ENCODE results near the gene SLIT3.

SLIT3 gene

DNA sequence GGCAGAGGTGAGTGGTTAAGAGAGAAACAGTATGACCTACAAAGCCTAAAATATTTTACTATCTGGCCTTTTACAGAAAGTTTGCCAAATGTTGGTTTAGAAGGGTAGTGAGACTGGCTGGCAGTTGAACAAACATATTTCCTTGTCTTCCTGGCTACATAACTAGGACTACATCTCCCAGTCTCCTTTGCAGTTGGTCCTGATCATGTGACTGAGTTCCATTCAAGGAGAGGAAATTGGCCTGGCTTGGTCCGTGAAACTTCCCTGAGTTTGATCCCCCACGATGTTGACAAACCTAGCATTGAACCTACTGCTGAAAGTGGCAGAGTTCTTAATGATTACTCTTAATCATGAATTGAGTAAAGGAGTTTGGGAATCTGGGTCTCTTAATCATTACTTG lies 280.8 kb downstream of the SLIT3 start:
- DNase-seq: no peak

DNA sequence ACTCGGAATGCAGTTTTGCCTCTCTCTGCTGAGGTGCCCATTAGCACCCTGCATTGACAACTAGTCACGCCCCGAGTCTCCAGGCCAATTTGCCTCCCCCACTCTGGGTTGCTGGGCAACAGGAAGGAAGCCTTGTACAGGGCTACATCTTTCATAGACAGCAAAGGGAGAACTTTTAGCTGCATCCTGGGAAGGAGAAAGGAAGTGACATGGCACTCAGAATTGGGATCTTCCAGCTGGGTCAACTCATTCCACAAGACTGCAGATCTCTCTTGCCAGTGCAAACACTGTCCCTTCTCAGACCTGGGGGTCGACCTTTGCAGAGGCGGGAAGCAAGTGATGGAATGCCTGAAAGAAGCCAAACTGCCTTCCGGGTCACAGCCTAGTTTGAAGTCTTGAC lies 282.0 kb downstream of the SLIT3 start:
- DNase-seq: no peak

DNA sequence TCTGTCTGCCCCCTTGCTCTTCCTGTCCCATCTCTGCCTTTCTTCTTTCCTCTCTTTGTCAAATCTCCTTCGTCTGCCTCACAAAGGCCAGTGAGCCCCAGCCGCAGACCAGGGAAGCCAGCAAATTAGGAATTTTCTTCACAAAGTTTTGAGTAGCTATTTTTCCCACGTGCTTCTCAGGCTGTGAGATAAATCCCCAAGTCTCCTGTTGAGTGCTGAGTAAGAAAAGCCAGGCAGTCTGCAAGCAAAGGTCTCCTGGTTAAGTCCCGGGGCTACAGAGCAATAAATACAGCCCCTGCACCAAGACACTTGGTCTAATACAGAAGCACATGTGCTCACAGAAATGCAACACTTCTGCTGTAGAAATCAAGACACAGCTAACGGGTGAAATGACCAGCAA lies 284.9 kb downstream of the SLIT3 start:
- no peak for DNase-seq

DNA sequence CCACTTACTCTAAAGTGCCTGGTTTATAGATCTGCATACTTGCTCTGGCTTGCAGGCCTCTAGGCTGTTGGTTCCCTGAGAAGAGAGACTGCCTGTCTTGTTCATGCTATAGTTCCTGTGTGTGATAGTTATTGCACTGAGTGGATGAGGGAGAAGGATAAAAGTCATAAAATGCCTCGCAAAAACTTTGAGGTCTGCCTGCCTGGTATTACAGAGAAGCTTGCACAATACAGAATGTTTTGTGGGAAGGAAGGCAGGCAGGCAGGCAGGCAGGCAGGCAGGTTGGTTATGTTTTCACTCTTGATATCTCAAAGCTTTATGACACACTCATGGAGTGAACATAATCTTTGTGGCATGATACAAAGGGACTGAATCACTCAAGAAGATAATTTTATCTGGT lies 287.1 kb downstream of the SLIT3 start:
- no peak for DNase-seq

DNA sequence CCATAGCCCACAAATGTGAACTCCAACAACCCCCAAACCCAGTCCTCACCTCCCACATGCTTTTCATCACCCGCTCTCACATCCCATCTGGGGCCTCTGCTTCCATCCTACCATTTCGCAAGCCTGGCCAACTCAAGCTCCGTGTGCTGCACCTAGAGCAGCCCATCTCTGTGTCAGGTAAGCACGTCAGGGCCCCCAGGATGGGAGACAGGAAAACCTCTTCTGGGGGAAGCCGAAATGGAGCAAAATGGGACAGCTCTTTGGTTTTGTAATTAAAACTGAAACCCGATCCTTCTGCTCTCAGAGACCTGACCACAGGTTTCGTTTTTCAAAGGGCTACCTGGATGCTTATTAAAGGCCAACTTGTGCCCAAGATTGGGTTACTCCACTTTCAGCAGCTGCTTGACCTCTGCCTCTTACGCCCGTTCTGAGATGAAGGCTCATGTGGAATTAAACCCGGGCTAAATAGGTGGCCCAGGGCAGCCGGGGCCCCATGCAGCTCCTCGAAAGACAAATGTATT lies 287.7 kb downstream of the SLIT3 start:
- no peak for DNase-seq

DNA sequence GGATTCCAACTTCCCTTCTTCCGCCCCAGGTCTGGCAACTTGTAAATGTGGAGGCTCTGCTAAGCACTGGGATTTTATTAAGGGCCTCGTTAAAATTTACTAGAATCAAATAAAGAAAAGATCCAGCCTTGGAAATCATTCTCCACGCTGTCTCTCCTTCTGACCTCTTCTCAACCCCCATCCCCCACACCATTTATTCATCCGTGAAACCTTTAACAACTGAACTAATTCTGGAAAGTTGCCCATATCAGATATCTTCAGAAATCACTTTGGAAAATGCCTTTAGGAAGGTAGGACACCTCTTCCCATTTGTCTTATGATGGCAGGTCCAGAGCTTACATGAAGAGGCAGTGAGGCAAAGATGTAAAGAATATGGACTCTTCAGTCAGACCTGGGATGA lies 288.5 kb downstream of the SLIT3 start:
- DNase-seq: no peak

DNA sequence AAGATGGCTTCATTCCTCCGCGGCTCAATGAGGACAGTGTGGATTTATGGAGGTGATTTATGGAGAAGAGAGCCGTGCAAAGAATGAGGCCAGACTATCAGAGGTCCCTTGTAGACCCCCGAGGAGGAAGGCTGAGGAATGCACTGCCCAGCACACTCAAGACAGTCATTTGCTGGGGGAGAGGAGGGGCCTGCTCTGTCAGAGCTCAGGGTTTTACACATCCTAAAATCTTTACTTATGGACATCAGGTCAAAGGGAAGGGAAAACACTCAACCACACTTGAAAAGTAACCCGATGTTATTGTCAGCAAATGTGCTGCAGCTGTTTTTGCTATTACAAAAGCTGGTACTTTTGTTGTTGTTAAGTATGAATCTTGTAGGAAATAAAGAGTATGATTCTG lies 289.5 kb downstream of the SLIT3 start:
- no peak for DNase-seq

DNA sequence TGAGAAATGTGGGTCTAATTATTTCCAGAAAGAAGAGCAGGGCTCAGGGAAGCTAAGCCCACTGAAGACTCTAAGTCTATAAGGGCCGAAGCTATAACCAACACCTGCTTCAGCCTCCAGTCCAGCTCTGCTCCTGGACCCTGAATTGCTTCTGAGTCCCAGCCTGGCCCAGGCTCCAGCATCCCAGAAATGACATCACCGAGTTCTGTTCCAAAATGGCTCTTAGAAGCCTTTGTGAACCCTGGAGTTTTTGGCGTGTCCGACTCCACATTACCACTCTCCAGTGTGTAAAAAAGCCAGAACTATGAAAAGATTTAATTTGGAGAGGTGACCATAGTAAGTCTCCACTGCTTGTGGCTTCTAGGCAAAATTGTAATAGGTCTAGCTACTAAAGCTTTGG lies 289.9 kb downstream of the SLIT3 start:
- DNase-seq: no peak

DNA sequence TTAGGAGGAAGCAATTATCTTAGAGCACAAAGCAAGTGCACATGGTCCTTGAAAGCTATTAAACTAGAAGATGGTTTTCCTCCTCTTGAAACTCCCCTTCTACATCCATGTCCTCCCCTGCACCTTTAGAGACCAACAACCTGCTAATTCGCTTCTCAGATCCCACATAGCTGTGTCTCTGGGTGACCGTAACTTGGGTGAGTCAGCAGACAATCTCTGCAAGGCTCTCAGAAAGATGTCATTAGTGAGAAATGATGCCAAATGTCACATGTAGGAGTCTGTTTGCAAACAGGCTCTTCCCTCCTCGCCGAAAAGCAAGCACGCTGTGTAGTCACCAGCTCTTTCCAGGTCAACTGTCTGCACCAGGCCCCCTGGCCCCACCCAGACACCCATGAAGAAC lies 291.8 kb downstream of the SLIT3 start:
- no peak for DNase-seq

DNA sequence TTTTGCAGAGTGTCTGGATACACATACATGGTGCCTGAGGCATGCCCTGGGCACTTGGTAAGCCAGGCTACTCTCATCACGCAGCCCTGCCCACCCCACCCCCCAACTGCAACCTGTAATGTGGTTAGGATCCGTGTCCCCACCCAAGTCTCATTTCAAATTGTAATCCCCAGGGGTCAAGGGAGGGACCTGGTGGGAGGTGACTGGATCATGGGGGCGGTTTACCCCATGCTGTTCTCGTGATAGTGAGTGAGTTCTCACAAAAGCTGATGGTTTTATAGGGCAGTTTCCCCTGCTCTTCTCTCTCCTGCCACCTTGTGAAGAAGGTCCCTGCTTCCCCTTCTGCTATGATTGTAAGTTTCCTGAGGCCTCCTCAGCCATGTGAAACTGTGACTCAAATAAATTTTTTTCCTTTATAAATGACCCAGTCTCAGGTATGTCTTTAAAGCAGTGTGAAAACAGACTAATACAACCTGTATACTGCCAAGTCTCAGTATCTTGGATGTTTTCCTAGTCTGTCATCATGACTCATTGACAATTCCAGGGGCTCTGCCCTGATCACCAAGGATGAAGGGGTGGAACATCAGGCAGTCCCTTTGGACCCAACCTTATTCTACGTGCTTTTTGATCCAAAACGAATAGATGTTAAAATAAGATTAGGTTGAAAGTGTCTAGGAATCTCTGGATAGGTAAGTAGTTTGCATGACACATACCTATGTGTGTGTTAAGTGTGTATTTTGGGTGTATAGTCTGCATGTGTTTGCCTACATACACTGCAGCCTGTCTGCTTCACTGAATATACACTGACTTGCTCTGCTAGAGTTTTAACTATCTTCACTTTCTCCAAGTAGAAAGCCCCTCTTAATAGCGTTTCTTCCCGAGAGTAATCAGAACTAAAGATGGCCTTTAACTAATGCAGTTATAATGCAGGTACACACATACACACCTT lies 293.8 kb downstream of the SLIT3 start:
- DNase-seq: no peak

DNA sequence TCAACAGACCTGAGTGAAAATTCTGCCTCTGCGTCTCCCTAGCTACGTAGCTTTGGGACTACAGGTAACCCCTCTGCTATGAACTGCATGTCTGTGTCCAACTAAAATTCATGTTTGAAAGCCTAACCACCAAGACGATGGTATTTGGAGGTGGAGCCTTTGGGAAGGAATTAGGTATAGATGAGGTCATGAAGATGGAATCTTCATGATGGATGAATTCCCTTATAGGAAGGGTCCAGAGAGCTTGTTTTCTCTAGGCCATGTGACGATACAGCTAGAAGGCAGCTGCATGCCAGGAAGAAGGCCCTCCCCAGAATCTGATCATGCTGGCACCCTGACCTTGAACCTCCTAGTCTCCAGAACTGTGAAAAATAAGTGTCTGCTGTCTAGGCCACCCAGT lies 296.4 kb downstream of the SLIT3 start:
- DNase-seq: no peak

DNA sequence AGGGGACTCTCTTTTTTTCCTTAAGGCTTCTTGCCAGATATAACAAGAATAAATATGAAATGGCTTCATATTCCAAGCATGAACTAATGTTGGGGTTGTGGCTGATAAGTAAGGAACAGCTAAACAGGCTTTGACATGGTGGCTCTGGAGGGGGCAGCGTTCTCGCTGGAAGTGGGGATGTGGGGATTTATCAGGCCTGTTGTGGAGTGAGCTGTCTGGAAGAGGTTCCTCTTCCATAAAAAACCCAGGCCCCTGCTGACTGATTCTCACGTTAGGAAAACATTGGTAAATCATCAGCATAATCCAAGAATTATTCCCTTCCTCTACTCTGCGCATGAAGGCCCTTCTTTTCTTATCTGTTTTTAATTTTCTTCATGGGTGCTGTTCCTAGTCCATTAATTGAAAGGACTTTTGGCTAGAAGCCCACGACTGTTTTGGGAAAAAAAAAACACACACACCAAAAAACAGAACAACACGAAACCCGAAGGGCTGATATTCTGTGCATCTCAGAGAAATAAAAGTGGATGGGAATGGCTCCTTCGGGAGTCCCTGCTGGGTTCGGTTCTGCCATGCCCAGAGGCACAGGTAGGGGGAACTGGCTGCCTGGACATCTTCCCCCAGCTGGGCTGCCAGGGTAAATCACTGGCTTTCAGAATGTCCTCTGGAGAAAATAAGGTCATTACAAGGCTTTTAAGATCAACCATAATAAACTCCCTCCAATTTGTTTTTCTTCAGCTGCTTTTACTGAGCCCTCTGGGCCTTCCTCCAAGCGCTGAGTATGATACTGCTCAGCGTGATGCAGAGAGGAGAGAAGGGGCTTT lies 297.0 kb downstream of the SLIT3 start:
- DNase-seq: no peak

DNA sequence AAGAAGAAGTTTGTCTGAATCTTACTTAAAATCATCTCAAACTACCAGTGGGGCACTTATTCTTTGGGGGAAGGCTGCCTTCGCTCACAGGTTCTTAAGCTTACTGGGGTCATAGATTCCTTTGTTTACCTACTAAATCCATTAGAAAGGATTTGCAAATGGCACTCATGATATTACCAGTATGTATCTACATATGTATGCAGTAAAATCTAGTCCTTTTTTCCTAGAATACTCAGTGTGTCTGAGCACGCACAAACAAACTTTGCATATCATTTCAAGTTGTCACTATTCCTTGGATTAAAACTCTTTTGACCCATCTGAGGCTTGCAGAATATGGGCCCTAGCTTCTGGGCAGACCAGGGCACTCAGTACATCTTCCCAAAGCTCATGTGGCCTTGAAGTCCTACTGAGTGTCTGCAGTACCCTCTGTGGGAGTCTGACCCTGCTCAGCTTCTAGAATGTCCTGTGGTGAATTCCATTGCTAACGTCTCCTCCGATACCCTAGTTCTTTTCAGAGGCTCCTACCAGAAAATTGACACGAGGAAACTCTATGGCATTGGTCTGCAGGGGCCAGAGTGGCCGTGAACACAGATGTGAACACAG lies 297.9 kb downstream of the SLIT3 start:
- no peak for DNase-seq

DNA sequence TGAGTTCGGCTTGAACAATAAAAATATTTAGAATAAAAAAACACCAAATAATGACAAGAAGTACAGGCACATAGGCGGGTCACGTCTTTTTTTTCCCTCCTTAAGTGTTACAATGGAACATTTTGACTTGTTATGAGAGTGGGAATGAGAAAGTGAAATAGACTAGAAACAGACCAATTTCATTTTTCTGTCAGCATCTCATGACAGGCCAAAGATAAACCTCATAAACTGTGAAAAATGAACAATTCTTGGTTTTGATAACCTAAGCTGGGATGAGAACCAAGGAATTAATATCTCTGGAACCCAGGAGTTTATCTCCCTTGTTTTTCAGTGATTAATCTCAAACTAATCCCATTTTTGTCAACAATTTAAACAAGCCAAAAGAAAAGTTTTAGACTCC lies 299.5 kb downstream of the SLIT3 start:
- no peak for DNase-seq

DNA sequence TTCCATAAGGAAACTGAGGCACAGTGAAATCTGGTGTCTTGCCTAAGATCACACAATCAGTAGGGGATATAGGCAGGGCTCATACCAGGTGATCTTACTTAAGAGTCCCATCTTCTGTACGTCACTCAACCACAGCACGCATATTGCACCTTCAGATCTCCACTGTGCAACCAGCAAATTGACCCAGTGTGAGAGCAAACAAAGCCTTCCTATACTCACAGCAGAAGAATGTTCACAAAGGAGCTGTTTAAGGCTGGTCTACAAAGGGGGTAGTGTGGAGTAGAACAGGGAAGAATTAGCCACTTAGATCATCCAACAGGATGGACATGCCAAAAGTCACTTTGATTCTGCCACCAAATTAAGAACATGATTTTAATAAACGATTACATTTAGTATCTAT lies 305.9 kb downstream of the SLIT3 start:
- DNase-seq: no peak

DNA sequence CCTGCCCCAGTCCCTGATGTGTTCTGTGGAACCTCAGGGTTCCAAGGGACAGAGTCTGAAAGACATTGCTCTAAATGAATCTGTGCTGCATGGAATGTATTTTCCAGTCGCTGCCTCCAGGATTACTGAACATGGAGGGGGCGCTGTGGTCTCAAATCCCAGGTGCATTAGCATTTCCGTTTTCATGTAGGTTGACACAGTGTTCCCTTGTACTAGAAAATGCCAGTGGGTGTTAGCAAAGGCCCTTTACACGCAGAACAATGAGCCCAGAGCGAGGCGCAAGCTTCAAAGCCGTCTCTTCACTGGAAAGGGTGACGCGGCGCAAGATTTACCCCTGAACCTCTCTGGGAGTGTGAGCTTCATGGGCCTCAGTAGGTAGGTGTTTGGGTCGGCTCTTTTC lies 308.3 kb downstream of the SLIT3 start:
- no peak for DNase-seq

DNA sequence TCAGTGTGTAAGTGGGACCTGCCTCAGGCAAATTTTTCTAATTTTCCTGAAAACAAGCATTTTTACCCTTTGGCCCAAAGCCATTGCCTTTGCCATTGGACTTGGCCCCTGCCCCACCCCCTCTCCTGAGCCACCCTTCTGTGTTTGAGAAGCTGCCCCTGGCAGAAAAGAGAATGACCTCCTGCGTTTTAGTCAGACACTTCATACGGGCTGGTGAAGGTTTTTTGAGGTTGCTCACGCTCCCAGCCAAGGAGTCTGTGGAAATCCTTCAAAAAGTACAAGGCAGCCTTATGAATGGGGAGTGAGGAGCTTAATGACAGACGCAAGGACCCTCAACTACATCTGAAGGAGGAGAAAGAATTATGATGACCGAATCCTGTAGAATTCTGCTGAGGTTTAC lies 308.9 kb downstream of the SLIT3 start:
- DNase-seq: no peak

DNA sequence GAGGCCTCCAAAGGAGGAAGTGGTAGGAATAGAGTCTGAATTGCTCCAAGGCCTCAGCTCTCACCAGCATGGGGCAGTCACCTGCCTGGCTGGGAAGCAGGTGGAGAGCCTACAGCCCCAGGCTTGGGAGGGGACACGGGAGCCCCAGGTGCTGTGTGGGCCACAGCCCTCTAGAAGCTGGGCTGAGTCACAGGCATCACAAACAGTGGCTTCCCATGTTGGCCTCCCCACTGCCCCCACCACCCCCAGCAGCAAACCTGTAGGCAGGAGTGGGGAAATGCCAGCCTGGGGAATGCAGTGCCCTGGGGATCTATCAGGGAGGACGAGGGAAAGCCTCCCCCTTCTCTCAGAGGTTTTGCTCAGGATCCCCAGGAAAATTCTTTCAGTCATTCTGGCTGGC lies 309.6 kb downstream of the SLIT3 start:
- DNase-seq: no peak

DNA sequence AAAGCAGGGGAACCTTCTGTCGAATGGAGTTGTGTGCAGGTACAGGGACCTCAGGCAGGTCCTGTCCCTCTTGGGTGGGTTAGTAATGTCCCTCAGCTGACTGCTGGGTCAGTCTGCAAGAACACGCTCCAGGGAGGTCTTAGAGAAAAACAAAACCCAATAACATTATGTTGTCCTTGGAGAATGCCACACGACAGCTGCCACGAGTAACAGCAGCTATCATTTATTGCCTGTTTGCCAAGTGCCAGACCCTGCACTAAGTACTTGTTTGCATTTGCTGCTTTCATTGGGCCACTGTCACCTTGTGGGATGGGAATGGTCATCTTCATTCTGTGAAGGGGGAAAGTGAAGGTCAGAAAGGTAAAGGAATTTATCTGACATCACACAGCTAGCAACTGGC lies 310.3 kb downstream of the SLIT3 start:
- DNase-seq: no peak

DNA sequence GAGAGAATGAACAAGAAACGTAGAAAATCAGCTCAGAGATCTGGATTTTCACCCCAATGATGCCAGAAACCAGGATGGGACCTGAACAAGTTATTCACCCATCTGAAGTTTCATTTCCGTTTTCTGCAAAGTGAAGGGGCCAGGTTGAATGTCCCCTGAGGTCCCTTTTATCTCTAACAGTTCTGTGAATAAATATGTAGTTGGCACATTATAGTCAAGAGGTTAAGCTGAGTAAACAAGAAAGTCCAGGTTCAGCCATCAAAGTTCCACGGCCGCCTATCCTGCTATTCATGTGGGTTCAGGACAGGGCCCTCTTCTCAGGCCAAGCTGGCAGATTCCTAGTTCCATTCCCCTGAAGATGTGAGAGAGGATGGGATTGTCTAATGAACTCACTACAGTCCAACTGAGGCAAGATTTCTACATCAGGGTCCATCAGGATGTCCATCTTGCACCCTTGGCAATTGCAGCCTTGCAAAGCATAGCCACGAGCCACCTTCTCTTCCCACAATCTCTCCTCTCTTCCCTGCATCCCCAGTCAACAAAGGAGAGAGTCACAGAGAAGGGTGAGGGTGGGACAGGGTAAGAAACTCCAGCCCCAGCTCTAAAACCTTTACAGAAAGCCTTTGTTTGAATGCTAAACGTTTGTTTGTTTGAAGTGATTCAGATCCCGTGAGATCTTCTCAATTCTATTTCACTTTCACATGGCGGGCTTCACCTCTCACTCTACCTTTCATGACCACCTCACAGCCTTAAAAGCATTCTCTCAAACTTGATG lies 311.0 kb downstream of the SLIT3 start:
- DNase-seq: no peak

DNA sequence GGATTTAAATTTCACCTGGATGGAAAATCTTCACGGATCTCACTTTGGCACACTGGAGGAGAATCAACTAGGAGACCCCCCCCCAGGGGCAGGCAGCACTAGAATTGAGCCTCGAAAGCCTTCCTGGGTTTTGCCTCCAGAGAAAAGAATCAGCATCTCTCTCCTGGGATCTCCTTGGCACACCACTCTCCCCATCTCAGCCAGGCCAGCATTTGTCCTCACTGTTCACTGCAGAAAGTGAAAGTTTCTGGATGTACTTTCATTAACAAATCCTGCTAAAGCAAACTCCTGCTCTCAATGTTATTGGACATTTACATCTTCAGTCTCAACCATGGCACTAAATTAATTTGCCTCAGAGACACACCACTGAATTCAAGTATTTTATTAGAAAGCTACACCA lies 312.2 kb downstream of the SLIT3 start:
- DNase-seq: no peak

DNA sequence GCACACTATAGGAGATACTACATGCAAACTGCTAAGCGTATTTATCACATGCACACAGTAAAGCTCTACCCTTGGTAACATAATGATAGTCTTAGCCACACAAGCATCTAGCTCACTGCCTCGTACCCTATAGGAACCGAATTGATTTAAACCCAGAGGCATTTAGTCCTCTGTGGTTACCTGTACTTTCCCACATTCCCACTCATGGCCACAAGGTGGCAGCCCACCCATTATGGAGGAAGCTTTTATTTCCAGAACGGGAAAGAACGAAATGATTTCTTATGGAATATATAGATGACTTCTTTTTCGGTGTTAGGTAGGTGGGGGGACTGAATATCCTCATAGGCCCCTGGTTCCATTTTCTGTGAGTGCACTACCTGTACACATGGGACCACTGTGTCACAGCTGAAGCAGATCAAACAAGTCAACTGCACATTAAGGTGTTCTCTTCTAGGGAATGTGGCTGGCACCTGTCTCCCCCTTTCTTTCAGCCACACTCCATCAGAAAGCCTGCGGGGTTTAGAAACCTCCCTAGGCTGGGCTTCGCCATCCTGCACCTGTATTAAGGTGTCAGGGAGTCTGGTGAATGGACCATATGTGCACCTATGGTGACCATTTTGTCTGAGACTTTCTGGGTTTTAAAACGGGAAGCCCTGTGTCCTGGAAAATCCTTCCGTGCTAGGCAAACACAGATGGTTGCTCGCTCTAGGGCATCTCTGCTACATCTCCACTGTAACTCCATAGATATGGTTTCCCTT lies 313.2 kb downstream of the SLIT3 start:
- no peak for DNase-seq

Measured in CD4-positive, alpha-beta T cell treated with Interleukin-15 for 1 hour (primary cell).